SK-N-MC (cell line): ENCODE measurements around the gene SMC1B.

ENCODE experiments used
- EZH2 ChIP-seq: fragments of 200-600 bp; sonication (generic); IDR thresholded peaks from one replicate; pipeline ENCODE4 v1.6.1; 2017; ENCODE audit warnings: antibody characterized with exemption
- FOXP2 ChIP-seq: optimal IDR thresholded peaks from 2 replicates; pipeline ENCODE3; 2011; ENCODE audit warnings: mild to moderate bottlenecking, moderate library complexity; ENCODE audit not compliant: insufficient read depth; ENCODE audit errors: extremely low read length, control extremely low read depth
- POLR2AphosphoS5 ChIP-seq: IDR thresholded peaks from 2 replicates; pipeline ENCODE4 v1.6.1; 2012; ENCODE audit warnings: mild to moderate bottlenecking, low read depth, low read length, borderline replicate concordance

DNA sequence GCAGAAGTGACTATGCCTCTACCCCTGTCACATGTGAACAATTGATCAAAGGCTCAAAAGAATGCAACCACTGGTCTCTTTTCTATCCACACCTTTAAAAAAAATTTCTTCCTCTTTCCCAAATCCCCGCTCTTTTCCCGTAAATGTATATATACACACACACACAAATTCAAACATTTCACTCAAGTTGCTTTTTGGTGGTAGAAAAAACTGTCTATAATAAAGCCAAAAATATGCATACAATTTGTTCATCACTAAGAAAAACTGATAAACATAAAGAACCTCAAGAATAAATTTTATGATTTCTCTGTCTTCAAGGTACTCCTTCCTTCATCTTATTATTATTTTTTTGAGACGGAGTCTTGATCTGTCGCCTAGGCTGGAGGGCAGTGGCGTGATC is 5.6 kb downstream of the SMC1B start:
- TF ChIP-seq POLR2AphosphoS5 = no peak
- TF ChIP-seq EZH2 = no peak
- TF ChIP-seq FOXP2 = no peak
